ENCODE measurements around the gene RASGRP2. TPM values are rescaled to one million over a fixed set of nuclear protein-coding genes. Genes with fewer than 3 reads are reported as not detected.

The RASGRP2 gene
- total and polyA plus RNA-seq, 2 donors (not counting 3 experiments of a cell fraction or from before 2014, with no cell fraction given), result 1.2 to 2.3 TPM

- BruUV-seq (replicated peaks), result no TSS peak
- Histone ChIP-seq H3K36me3 (ENCODE audit: control insufficient read depth in 2 of 2, extremely low read depth in 1 of 2, insufficient read depth in 2 of 2, low read length in 2 of 2) (peaks cover 18 to 20% of the 10 kb centered on the region in 2 experiments), H3K9me3 (replicated peaks; ENCODE audit: control insufficient read depth, insufficient read depth, low read length) (no peaks in the 10 kb centered on the region), H3K27ac (ENCODE audit: insufficient read depth, low read depth, low read length) (peak within 1 kb of the TSS; percentile 80), H3K4me1 (ENCODE audit: control insufficient read depth, extremely low read depth, insufficient read depth, low read length) (peaks cover 22% of the 10 kb centered on the region), H2AFZ (ENCODE audit: low read depth, low read length) (peak within 1 kb of the TSS; percentile 16), H3K4me2 (ENCODE audit: insufficient read depth, low read length) (peak within 1 kb of the TSS; percentile 91), H4K20me1 (replicated peaks; ENCODE audit: control insufficient read depth, extremely low read depth, insufficient read depth, low read length) (peaks cover 18% of the 10 kb centered on the region), H3K9me1 (replicated peaks; ENCODE audit: control insufficient read depth, extremely low read depth, insufficient read depth, low read length) (no peaks in the 10 kb centered on the region), H3K9ac (replicated peaks; ENCODE audit: extremely low read depth, insufficient read depth, low read length) (peak within 1 kb of the TSS; percentile 91), H3K27me3 (ENCODE audit: control insufficient read depth in 2 of 2, insufficient read depth in 2 of 2, low read length in 2 of 2) (no peaks in the 10 kb centered on the region), H3K4me3 (replicated peaks in 1 of 3; ENCODE audit: insufficient read depth in 1 of 3, low read depth in 1 of 3, low read length in 3 of 3) (peak within 1 kb of the TSS; percentile 69 to 85 (median 75)), H3K79me2 (ENCODE audit: control insufficient read depth, insufficient read depth, low read length) (peaks cover 39% of the 10 kb centered on the region)
- ChIA-PET CTCF (interaction anchor here (0.6 to 1.3 kb wide), 14 partner anchors 9 to 338 kb away, joined by 3 to 11 read pairs (median 4); partner anchors contain the start of genes CDC42BPG and ZNHIT2), POLR2A (interaction anchor here (0.6 to 1.0 kb wide), 6 partner anchors 10 to 1510 kb away, joined by 3 to 4 read pairs (median 4); partner anchors contain the start of gene YIF1A)
- TF ChIP-seq FOS (IDR thresholded peaks at IDR 0.05; ENCODE audit: borderline replicate concordance, insufficient read depth, low read length) (no peak), POLR2A (IDR thresholded peaks at IDR 0.05; ENCODE audit: low read depth, low read length) (peak; percentile 72), JUN (IDR thresholded peaks at IDR 0.05; ENCODE audit: borderline replicate concordance, insufficient read depth, insufficient read length, low read depth) (peak; percentile 44)
- FAIRE-seq (peak; percentile 98), DNase-seq (ENCODE audit: low read depth, low spot score) (peak; percentile 100)
- dilution Hi-C loops (cut with MboI; ENCODE audit: extremely low pct_ligation_motif_present, low sequenced_read_pairs) (no loop called here), intact Hi-C loops (cut with micrococcal nuclease) (loop anchor here (1.0 to 2.0 kb wide), 3 partner anchors 24 to 510 kb away; partner anchors contain the start of genes MAP4K2 and MEN1)
Observed at GRCh38 chr11:64778473-64779298, 34.7 kb upstream of the RASGRP2 start, which contains the start of gene SF1. Gene SF1, minus strand, starts transcription at chr11:64778542. Its CDS starts 150 bp downstream, at chr11:64778392.

- no peak for DNase-seq (ENCODE audit: low read depth, low spot score)
- Histone ChIP-seq H3K79me2 (ENCODE audit: control insufficient read depth, insufficient read depth, low read length) (peaks cover 45% of the 10 kb centered on the region), H3K27me3 (ENCODE audit: control insufficient read depth in 2 of 2, insufficient read depth in 2 of 2, low read length in 2 of 2) (no peaks in the 10 kb centered on the region), H3K4me2 (ENCODE audit: insufficient read depth, low read length) (no peak overlapping the region), H2AFZ (ENCODE audit: low read depth, low read length) (no peak overlapping the region), H3K27ac (ENCODE audit: insufficient read depth, low read depth, low read length) (peak overlapping the region; percentile 79), H3K9ac (replicated peaks; ENCODE audit: extremely low read depth, insufficient read depth, low read length) (peak overlapping the region; percentile 91), H4K20me1 (replicated peaks; ENCODE audit: control insufficient read depth, extremely low read depth, insufficient read depth, low read length) (peaks cover 18% of the 10 kb centered on the region), H3K9me3 (replicated peaks; ENCODE audit: control insufficient read depth, insufficient read depth, low read length) (no peaks in the 10 kb centered on the region), H3K4me1 (ENCODE audit: control insufficient read depth, extremely low read depth, insufficient read depth, low read length) (peaks cover 26% of the 10 kb centered on the region), H3K36me3 (ENCODE audit: control insufficient read depth in 2 of 2, extremely low read depth in 1 of 2, insufficient read depth in 2 of 2, low read length in 2 of 2) (peaks cover 18 to 22% of the 10 kb centered on the region in 2 experiments), H3K9me1 (replicated peaks; ENCODE audit: control insufficient read depth, extremely low read depth, insufficient read depth, low read length) (no peaks in the 10 kb centered on the region), H3K4me3 (replicated peaks in 1 of 3; ENCODE audit: insufficient read depth in 1 of 3, low read depth in 1 of 3, low read length in 3 of 3) (peak overlapping the region; percentile 48 to 75 (median 69))
- ChIA-PET CTCF (interaction anchor here (0.9 to 1.4 kb wide), 12 partner anchors 9 to 339 kb away, joined by 3 to 11 read pairs (median 4); partner anchors contain the start of gene ZNHIT2), POLR2A (interaction anchor here (0.6 to 1.0 kb wide), 6 partner anchors 11 to 1511 kb away, joined by 3 to 4 read pairs (median 4); partner anchors contain the start of gene YIF1A)
- intact Hi-C loops (cut with micrococcal nuclease) (loop anchor here (2.0 kb wide), 2 partner anchors 25 to 509 kb away; partner anchors contain the start of gene MAP4K2), dilution Hi-C loops (cut with MboI; ENCODE audit: extremely low pct_ligation_motif_present, low sequenced_read_pairs) (no loop called here)
- FAIRE-seq, result no peak
- no TSS peak for BruUV-seq (replicated peaks)
- no peak for TF ChIP-seq CTCF (IDR thresholded peaks at IDR 0.05; ENCODE audit: extremely low read depth in 1 of 2, insufficient read depth in 1 of 2, low read depth in 1 of 2, low read length in 2 of 2)
- no peak for TF ChIP-seq FOS (IDR thresholded peaks at IDR 0.05; ENCODE audit: borderline replicate concordance, insufficient read depth, low read length)
- peak; percentile 46 for TF ChIP-seq POLR2AphosphoS5 (IDR thresholded peaks at IDR 0.05; ENCODE audit: insufficient read depth, low read depth, low read length)
- no peak for TF ChIP-seq EZH2 (IDR thresholded peaks at IDR 0.05; ENCODE audit: borderline replicate concordance, low read depth, low read length, severe bottlenecking)
- no peak for TF ChIP-seq JUN (IDR thresholded peaks at IDR 0.05; ENCODE audit: borderline replicate concordance, insufficient read depth, insufficient read length, low read depth)
Observed at GRCh38 chr11:64778223-64778472, 34.2 kb upstream of the RASGRP2 start.
